GM21737 (cell line): Measurements from ENCODE around the gene CSRP2.

ENCODE experiments used
- ATAC-seq: cut with Tn5 transposase; IDR thresholded peaks from one replicate; pipeline ENCODE4 v1.9.1; 2021; ENCODE audit warnings: mild to moderate bottlenecking, moderate library complexity; ENCODE audit not compliant: unreplicated experiment

The CSRP2 gene

DNA sequence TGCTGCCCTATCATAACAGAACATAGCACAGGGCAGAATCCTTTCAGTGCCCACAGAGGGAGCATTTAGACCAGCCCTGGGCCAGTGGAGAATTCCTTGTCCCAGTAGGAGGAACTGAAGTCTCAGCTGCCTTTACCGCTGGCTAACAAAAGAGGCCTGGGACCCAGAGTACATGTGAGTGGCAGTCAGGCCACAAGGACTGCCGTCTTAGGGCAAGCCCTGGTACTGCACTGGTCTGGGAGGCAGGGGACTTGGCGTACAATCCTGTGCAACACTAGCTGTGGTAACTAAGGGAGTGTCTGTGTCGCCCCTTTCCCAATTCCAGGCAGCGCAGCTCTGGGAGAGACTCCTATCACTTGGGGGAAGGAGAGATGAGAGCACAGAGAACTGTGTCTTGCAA is 17.0 kb upstream of the CSRP2 start:
- ATAC-seq = no peak

DNA sequence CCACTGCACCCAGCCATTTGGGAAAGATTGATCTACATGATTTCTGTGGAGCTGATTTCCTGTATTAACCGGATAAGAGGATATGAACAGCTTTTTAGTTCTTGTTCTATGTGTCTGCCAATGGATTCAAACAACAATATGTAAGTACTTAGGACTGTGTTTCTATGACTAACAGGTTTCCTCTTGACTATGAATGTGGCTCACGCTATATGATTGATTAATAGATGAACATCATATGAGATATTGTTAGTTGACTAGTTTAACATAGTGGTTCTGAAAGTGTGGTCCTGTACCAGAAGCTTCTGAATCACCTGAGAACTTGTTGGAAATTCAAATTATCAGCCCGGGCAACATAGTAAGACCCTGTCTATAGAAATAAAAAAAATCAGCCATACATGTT is 12.8 kb upstream of the CSRP2 start:
- no peak for ATAC-seq

DNA sequence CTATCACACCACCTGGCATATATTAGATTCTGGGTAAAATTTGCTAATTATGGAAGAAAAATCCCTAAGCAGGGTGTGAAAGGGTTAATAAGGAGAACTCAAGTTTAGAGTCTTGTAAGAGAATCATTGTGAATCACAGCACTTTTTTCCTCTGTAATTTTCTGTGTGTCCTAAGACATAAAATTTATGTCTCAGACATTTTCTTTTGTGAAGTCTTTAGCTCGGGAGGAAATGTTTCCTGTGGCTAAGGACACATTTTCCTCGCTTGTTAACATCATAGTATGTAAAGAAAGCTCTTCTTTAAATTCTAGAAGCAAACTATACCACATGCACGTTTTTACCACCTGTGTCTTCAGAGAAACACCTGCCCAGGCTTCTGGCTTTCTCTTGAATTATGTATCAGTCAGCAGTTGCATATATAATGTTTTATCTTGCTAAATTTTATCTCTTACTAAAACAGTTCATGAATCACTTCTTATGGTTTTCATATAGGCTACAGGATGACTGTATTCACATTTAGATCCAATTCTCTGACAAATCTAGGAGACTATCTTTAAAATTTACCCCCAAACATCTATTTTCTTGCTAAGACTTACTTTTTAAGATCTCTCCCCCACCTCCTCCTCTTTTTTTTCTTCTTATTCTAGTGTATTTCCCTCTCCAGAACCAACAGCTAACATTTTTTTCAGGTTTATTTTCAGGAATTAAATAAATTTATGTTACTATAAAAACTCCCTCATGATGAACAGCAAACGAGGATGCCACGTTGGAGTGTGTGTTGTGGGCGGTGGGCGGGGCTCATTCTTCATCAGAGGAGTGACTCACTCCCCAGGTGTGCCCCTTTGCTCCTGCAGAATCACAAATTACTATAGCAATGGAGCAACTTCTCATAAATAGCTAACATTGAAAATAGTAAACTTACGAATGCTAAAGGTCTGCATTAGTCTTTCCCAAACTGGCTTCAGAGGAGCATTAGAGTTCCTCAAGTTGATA is 11.6 kb upstream of the CSRP2 start:
- ATAC-seq = no peak

DNA sequence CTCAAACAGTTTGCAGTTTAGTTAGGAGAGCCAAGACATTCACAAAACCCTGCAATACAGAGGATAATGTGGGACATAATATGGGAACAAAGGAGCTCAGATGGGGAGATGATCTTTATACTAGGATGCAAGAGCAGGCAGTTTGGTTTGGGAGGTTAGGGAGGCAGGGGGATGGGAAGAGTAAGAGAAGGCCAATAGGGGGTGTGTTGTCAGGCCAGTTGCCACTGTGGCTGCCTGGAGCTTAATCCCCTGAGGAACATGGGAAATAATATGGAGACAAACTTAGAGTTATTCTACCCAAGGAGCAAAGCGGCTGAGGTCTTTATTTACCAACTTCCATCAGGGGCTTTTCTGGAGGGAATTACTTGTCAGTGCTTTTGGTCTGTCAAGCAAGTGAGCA is 10.0 kb upstream of the CSRP2 start:
- ATAC-seq = no peak

DNA sequence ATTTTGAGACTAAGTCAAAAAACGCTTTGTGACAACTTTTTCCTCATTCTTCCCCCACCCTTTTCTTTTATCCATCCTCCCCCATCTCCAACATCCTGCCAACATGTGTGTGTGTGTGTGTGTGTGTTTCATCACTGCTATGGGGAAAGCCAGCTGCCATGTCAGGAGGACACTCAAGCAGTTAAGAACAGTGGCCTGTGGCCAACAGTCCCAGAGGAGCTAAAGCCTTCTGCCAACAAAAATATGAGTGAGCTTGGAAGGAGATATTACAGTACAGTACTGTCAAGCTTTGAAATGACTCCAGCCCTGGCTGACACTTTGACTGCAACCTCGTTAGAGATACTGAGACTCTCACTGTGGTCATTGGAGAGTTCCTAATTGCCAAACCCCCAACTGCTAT is 5.0 kb upstream of the CSRP2 start:
- ATAC-seq = no peak

DNA sequence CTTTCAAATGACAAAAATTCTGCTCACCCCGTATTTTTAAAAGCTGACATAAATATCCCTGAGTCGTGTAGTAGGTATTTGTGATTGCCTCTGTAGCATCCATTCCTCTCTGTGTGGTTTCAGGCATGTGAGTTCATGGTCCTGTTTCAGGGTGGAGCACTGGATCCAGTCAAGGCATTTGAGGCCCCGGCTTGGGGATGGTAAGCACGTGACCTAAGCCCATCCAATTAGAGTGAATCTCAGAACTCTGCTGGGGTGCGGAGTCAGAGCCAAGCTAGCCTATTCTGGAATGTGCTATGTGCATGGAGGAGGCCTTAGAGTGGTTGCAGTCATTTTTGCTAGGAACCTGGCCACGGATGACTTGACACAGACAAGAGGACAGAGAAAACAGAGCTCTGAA is 4.3 kb upstream of the CSRP2 start:
- no peak for ATAC-seq

DNA sequence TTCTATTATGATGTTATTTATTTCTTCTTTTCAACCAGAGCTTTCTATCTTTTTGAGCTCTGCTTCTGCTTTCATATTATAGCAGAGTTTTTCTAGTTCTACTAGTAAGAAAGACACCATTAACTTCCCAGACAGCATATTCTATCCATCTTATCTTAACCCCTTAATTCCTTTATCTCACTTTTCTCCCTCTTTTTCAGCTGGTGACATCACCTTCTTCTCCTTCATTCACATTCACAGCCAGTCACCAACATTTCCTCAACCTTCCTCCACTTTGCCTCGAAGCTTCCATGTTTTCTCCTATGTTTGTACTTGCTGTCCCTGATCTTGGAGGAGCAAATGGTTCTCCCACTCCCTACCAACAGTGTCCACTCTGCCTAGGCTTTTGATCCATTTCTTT is 3.5 kb upstream of the CSRP2 start:
- no peak for ATAC-seq

DNA sequence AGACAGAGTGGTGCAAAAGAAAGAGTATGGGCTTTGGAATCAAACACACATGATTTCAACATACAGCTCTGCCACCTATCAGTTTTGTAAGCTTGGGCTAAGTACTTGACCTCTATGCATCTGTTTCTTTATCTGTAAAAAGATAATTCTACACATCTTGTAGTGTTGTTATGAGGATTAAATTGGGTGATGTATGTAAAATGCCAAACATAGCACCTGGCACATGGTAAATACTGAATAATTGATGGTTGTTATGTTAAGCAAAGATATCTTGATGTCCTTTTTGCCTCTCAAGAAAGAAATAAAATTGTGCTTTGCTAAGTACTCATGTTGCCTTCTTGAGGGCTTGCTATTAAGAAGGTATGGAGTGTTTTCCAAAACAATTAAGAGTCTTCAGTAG is 2.3 kb upstream of the CSRP2 start:
- no peak for ATAC-seq

DNA sequence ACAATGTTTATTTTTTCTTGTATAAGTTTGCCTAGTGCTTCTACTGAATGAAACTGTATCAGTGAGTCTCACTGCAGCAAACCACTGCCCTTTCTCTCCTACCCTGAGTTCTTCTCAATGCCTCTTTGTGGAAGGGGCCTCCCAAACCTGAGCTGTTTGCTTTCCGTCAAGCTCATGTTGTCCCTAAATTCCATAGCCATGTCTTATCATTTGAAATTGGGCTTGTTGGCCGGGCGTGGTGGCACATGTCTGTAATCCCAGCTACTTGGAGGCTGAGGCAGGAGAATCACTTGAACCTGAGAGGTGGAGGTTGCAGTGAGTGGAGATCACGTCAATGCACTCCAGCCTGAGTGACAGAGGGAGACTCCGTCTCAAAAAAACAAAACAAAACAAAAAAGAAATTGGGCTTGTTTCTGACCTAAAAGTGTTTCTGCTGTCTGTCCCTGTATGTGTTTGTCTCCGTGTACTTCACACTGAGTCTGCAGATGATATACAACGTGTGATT is 1.8 kb upstream of the CSRP2 start:
- ATAC-seq = no peak

DNA sequence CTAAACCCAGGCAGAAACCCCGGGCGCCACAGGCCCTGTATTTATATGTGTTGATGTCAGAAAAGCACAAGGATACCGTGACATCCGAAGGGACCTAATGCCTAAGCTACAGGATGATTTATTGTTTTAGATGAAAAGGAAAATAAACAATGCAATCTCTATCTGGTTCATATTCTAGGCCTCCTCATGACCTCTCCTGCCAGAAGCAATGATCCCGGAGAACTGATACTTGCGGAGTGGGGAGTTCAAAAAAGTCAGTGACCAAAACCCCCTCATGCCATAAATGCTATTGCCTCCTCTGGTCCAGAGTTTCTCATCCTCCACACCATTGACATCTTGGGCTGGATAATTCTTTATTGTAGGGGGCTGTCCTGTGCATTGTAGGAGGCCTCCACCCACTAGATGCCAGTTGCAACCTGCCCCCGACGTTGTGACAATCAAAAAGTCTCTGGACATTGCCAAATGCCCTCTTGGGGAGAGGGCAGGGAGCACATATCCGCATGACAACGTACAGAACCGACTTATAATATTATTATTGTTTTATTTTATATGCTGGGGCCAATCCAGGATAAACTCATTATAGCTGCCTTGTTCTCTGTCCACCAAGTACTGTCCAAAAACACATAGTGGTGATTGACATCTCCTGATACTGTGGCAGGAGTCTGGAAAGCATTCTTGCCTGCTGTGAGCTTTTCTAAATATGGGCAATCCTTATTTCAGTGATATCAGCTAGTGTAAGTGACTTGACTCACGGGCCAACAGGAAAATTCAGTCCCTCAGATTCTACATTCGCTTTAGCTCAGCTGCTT is 1.1 kb upstream of the CSRP2 start:
- ATAC-seq = no peak

DNA sequence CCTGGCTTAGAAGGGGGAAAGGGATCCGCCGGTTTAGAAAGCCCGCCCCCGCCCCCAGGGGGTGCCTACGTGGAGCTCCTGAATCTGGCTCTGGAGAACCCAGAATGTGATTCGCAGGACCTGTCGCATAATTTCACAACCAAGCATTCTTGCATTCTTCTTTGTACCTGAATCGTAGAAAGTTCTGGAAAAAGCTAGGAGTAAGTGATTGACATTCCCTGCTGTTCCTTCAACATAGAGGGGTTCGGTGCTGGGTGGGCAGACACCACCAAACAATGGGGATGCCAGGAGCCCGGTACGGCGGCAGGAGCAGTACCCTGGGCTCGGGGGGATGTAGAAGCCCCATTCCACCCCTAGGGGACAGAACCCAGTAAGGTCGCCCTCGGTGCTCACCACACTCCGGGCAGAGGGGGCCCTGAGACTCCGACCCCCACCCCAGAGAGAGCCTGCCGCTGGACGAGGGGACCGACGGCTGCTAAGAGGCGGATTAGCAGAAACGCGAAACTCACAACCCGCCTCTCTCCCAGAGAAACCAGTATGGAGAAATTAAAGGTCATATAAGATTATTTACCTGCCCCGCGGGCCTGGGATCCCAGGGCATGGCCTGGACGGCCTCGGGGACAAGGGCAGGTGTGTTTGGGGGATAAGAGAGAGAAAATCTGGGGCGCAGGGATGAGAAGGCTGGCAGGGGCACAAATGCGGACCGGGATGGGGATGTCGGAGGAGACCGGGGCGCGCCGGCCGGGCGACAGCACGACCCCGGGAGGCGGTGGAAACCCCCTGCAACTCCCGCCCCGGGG is 520 bp downstream of the CSRP2 start:
- ATAC-seq = peak; percentile 41

DNA sequence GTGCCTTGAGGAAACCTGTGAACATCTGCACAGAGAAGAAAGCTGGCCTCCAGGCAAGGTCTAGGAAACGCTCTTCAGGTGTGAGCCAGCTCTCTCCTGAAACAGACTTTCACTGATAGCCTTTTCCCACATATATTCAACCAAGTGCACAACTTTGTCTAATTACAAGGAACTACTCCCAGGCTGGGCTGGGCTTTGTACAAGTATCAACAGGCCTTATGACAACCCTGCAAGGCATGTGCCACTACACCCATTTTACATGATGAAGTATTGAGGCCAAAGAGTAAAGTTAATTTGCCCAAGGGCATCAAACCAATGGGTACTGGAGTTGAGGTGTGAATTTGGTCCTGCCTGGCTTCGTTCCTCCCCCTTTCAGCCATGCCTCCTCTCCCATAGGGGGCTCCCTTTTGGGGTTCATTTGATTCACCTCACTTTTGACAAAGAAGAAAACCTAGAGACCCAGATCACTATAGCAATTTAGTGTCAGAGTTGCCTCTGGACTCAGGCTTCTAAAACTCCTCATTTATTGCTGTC is 2.1 kb downstream of the CSRP2 start:
- no peak for ATAC-seq

DNA sequence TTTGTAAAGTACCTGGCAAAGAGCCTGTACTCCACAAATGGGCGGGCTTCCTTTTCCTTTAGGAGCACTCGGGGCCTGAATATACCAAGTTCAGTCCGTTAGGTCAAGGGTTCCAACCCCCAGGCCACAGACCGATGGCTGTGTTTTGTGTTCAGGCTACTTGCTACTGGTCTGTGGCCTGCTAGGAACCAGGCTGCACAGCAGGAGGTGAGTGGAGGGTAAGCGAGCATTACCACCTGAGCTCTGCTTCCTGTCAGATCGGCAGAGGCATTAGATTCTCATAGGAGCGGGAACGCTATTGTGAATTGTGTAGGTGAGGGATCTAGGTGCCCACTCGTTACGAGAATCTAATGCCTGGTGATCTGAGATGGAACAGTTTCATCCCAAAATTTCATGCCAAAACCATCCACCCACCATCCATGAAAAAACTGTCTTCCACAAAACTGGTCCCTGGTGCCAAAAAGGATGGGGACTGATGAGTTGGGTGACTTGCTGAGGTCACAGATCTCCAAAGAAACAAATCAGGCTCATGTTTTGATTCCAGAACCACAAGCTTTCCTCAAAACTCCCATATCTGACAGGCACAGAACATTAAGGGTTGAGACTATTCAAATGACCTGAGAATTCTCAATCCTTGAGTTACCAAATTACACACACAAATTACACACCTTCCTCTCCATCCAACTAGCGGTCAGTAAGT is 4.2 kb downstream of the CSRP2 start:
- ATAC-seq = no peak

DNA sequence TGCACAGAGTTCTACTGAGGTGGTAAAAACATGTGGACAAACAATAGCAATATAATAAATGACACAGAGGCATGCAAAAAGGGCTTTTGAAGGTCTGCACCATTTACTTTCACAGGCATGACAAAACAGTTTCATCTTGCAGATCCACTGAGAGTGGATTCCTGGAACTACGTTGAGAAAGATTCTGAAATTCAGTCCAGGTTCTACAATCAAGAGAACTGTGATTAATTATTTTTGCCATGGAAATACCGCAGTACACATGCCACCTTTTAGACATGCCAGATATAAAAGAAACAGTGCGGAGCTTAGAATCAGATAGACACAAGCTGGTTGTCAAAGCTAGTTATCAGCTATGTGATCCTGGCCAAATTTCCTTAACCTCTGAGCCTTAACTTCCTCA is 4.8 kb downstream of the CSRP2 start:
- ATAC-seq = no peak

DNA sequence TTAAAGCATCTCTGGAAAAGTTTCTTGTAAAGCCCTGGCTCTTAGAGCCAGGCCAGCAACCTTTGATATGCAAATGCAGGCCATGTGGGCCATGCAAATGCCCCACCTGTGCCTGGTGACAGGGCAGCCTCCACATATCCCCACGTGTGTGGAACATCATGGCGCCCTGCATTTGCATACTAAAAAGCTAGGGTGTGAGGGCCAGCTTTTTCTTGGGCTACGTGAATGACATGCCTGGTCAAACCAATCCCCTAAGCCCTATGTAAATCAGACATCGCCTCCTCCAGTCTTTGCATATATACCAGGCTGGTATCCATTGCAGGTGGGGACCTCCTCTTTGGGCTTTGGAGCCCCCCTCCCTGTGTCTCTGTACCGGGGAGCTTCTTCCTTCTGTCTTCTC is 6.4 kb downstream of the CSRP2 start:
- no peak for ATAC-seq

DNA sequence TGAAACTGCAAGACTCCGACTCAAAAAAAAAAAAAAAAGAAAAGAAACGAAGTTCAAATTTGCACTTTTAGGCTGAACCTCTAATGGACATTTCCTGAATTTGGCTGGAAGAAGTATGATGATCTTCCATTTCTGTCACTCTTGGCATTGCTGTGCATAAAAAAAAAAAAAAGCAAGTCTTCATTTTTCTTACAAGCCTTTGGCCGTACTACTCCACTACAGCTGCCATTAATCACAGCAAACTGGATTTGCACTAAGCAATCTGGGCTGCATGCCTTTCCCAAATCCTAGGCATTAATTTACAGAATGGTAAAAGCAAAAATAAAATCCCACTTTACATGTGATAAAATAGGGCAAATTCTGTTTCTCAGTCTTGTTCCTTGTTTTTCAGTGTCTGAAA is 7.1 kb downstream of the CSRP2 start:
- ATAC-seq = no peak

DNA sequence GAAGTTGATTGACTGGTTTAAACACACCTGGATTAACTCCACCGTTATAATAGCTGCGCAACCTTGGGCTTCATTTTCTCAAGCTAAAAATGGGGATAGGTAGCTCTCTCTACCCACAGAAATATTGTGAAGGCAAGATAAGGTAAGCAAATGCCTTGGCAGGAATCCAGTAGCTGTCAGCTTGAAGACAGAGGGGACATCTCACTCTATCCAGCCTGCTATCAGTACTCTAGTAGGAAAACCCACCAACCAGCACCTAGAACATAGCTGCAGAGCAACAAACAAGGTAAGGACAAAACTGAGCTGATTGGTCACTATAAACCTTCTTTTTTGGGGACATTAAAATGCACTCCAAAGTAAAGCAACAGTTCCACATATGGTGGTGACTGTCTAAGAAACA is 7.7 kb downstream of the CSRP2 start:
- no peak for ATAC-seq

DNA sequence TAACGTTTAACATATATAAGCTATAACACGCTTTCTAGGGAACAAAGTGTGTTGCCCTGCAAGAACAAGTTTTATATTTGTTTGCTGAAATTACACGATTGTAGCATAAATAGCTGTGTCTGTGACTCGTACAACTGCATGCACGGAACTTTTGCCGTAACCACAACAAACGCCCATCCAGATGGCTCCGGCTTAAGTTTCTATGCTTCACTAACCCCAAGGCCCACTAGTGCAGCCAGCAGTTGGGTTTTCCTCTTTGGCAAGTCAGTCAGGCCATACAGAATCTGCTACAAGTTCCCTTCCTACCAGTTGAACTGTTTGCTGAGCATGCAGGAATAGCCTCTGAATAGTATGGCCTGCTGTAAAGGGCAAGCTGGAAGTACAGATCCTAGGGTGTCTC is 12.1 kb downstream of the CSRP2 start:
- ATAC-seq = peak; percentile 39

DNA sequence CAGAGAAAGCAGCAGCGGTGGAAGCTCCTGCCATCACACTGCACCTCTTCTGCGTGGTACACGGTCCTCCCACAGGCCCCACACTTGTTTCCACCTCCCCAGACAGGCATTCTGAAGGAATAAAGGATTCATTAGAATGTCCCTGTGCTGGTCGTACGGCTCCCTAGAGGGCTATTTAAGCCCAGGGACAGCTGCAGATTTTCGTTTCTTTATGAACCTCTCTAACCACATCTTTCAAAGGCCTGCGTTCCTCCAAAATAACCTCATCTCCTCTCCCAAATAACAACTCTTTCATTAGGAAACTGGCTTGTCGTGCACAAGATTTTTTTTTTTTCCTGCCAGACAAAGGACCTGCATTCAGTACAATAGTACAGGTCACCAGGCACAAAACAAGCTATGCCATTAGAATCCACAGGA is 12.7 kb downstream of the CSRP2 start:
- ATAC-seq = no peak

DNA sequence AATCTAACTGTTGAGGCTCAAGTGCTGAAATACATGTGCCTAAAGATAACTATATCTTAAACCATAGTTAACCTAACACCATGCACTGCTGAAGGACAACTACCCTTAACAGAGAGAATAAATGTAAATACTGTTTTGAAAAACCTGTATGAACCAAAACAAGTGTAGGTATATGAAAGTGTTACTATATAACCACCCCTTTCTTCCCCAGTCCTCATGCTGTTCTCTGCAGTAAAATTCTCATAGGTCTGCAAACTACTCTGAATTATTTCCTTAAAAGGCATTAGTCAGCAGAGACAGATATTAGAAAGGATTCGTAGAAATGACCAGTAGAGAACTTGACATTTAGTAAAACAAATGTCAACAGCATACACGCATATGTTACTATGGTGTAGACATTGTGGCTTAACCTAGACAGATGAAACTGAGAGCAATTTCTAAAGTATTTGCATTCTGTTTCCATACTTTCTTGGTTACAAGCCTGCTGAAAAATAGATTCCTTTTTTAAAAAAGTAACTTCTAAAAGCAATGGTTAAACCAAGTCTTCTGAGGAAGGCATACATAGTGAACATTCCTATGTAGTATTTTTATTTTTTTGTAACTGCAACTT is 13.9 kb downstream of the CSRP2 start:
- ATAC-seq = peak; percentile 68
